Neuronal stem cell (in vitro differentiated cells): ENCODE data around the gene BTBD6.

ENCODE experiments used
- DNase-seq: peaks from one replicate; pipeline ENCODE4 v3.0.0-alpha.2; 2013; ENCODE audit warnings: low spot score
- H2AFZ ChIP-seq: one replicate; pipeline ENCODE4 v1.6.1; 2013; ENCODE audit warnings: mild to moderate bottlenecking, low read length, inconsistent platforms
- H2AK5ac ChIP-seq: 2 replicates; pipeline ENCODE4 v1.6.1; 2013; ENCODE audit warnings: low read depth, mild to moderate bottlenecking, inconsistent platforms, low read length, moderate library complexity, mixed read lengths
- H2BK120ac ChIP-seq: 2 replicates; pipeline ENCODE4 v1.6.1; 2013; ENCODE audit warnings: low read depth, mild to moderate bottlenecking, inconsistent platforms, low read length, moderate library complexity, mixed read lengths
- H2BK12ac ChIP-seq: one replicate; pipeline ENCODE4 v1.6.1; 2013; ENCODE audit warnings: low read length, inconsistent platforms
- H2BK15ac ChIP-seq: 2 replicates; pipeline ENCODE4 v1.6.1; 2013; ENCODE audit warnings: mild to moderate bottlenecking, low read length, inconsistent platforms, mixed read lengths
- H2BK5ac ChIP-seq: one replicate; pipeline ENCODE4 v1.6.1; 2013; ENCODE audit warnings: inconsistent platforms, mild to moderate bottlenecking, low read length, moderate library complexity
- H3K14ac ChIP-seq: one replicate; pipeline ENCODE4 v1.6.1; 2013; ENCODE audit warnings: low read length, inconsistent platforms
- H3K18ac ChIP-seq: 2 replicates; pipeline ENCODE4 v1.6.1; 2013; ENCODE audit warnings: low read length, inconsistent platforms
- H3K23ac ChIP-seq: 2 replicates; pipeline ENCODE4 v1.6.1; 2013; ENCODE audit warnings: low read depth, mild to moderate bottlenecking, mixed read lengths, low read length, inconsistent platforms; ENCODE audit not compliant: poor library complexity
- H3K27ac ChIP-seq: replicated peaks from 3 replicates; pipeline ENCODE4 v1.5.1; 2013; ENCODE audit warnings: low read length, inconsistent platforms
- H3K27me3 ChIP-seq, 3 experiments: 2 replicates each; pipeline ENCODE4 v1.6.1; 2013; ENCODE audit warnings: low read length in 3 of 3, mild to moderate bottlenecking in 2 of 3, inconsistent platforms in 1 of 3, low read depth in 1 of 3, mixed read lengths in 1 of 3, moderate library complexity in 1 of 3; ENCODE audit not compliant: control insufficient read depth in 3 of 3, insufficient read depth in 3 of 3
- H3K36me3 ChIP-seq, 2 donors: replicated peaks in 1 of 2; 2 replicates each; pipeline ENCODE4 v1.6.1; 2013; ENCODE audit warnings: low read length in 2 of 2; ENCODE audit not compliant: control insufficient read depth in 2 of 2, insufficient read depth in 2 of 2
- H3K4ac ChIP-seq: 2 replicates; pipeline ENCODE4 v1.6.1; 2013; ENCODE audit warnings: inconsistent platforms, mild to moderate bottlenecking, low read length, moderate library complexity
- H3K4me1 ChIP-seq, 2 donors: 1 replicate in 1 of 2; 2 replicates in 1 of 2; pipeline ENCODE4 v1.6.1; 2013; ENCODE audit warnings: low read length in 2 of 2, low read depth in 1 of 2; ENCODE audit not compliant: control insufficient read depth in 2 of 2, insufficient read depth in 1 of 2
- H3K4me2 ChIP-seq: one replicate; pipeline ENCODE4 v1.6.1; 2013; ENCODE audit warnings: mild to moderate bottlenecking, low read length, inconsistent platforms; ENCODE audit not compliant: insufficient read depth, poor library complexity, severe bottlenecking
- H3K4me3 ChIP-seq, 2 donors: 2 replicates each; pipeline ENCODE4 v1.5.1; 2013; ENCODE audit warnings: low read length in 2 of 2, mild to moderate bottlenecking in 2 of 2, inconsistent platforms in 1 of 2, moderate library complexity in 1 of 2
- H3K79me1 ChIP-seq: one replicate; pipeline ENCODE4 v1.6.1; 2013; ENCODE audit warnings: low read depth, mild to moderate bottlenecking, inconsistent platforms, low read length, moderate library complexity
- H3K9ac ChIP-seq: one replicate; pipeline ENCODE4 v1.6.1; 2013; ENCODE audit warnings: mild to moderate bottlenecking, low read depth, low read length, inconsistent platforms; ENCODE audit not compliant: poor library complexity
- H3K9me3 ChIP-seq, 2 donors: replicated peaks in 1 of 2; 2 replicates each; pipeline versions ENCODE3 to v1.6.1; 2013; ENCODE audit warnings: low read length in 2 of 2, mild to moderate bottlenecking in 2 of 2, inconsistent platforms in 1 of 2, low read depth in 1 of 2, mixed read lengths in 1 of 2, moderate library complexity in 1 of 2; ENCODE audit not compliant: control insufficient read depth in 2 of 2, insufficient read depth in 1 of 2
- H4K8ac ChIP-seq: one replicate; pipeline ENCODE4 v1.6.1; 2013; ENCODE audit warnings: low read depth, mild to moderate bottlenecking, inconsistent platforms, low read length, moderate library complexity
- H4K91ac ChIP-seq: one replicate; pipeline ENCODE4 v1.6.1; 2013; ENCODE audit warnings: low read length, low read depth, mild to moderate bottlenecking, inconsistent platforms; ENCODE audit not compliant: poor library complexity
- WGBS, 2 donors: extraction: QIAGEN DNeasy Blood & Tissue Kit; methylation state at CpG; one replicate each; pipeline ENCODE4 v1.1.7; 2013; ENCODE audit warnings: missing lambda C conversion rate in 2 of 2, mixed read lengths in 1 of 2; ENCODE audit not compliant: insufficient read length in 2 of 2, insufficient replicate concordance in 1 of 2; ENCODE audit errors: extremely low coverage in 2 of 2; 5-methylcytosine and 5-hydroxymethylcytosine counted together

The BTBD6 gene

GRCh38 chr14:105203701-105204100, 44.6 kb upstream of the BTBD6 start:
- Histone ChIP-seq H3K18ac (peak overlapping the region; percentile 44), H3K27ac (no peak overlapping the region)

DNA sequence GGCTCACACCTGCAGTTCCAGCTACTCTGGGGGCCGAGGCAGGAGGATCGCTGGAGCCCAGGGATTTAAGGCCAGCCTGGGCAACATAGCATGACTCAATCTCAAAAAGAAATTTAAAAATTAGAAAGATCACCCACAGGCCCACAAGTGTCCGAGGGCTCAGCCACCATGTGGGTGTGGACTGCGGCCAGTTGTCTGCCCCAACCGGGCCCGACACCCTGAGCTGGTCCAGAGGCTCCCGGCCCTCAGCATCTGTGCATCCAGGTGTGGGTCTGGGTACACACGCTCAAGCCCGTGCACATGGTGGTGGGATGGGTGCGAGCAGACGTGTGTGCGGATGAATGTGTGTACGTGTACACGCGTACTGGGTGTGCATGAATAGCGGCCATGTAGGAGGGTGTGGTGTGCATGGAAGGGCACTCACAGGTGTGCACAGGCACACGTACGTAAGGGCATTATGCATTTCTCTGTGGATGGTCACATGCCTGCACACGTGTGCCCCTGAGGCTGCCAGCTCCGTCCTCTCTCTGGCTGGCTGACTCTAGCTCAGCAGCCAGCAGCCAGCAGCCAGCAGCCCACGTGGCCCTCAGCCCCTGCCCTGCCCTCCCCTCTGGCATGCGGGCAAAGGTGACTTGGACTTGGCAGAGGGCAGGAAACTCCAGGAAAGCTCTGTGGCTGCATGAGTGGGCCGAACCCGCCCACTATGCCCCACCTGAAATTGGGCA, 44.0 kb upstream of the BTBD6 start:
- peak overlapping the region; percentile 58 for H2BK15ac ChIP-seq
- peaks cover 0 to 2% of the 10 kb centered on the region in 2 donors for H3K9me3 ChIP-seq
- H3K9ac ChIP-seq: peak overlapping the region; percentile 44
- peak overlapping the region; percentile 53 for H3K4ac ChIP-seq
- H3K4me3 ChIP-seq: peak overlapping the region in 1 of 2 donors; percentile 59
- H2AK5ac ChIP-seq: no peak overlapping the region
- peaks cover 3% of the 10 kb centered on the region for H3K79me1 ChIP-seq
- peak overlapping the region; percentile 60 for H2BK5ac ChIP-seq
- H4K8ac ChIP-seq: peak overlapping the region; percentile 23
- no peaks in the 10 kb centered on the region for H3K36me3 ChIP-seq
- peaks cover 0 to 2% (median 0%) of the 10 kb centered on the region in 3 experiments for H3K27me3 ChIP-seq
- no peak overlapping the region for H2BK120ac ChIP-seq
- no peak overlapping the region for H2AFZ ChIP-seq
- H4K91ac ChIP-seq: no peak overlapping the region
- H3K4me1 ChIP-seq: peaks cover 11 to 22% of the 10 kb centered on the region in 2 donors
- peak overlapping the region; percentile 80 for H3K18ac ChIP-seq
- DNase-seq: no peak
- peak overlapping the region; percentile 81 for H3K23ac ChIP-seq
- H3K4me2 ChIP-seq: no peak overlapping the region
- H3K27ac ChIP-seq: no peak overlapping the region
- no CpG with 5 or more reads among the region's 24 CpGs for WGBS, 2 donors
- H3K14ac ChIP-seq: peak overlapping the region; percentile 71
- H2BK12ac ChIP-seq: peak overlapping the region; percentile 11

More at GRCh38 chr14:105203701-105204100, 44.6 kb upstream of the BTBD6 start:
- Histone ChIP-seq H3K4ac (no peak overlapping the region), H2BK5ac (peak overlapping the region; percentile 60), H2BK120ac (no peak overlapping the region), H4K91ac (no peak overlapping the region), H3K36me3 (no peaks in the 10 kb centered on the region), H3K4me2 (no peak overlapping the region), H2BK12ac (no peak overlapping the region), H2BK15ac (no peak overlapping the region), H3K14ac (no peak overlapping the region), H3K79me1 (peaks cover 3% of the 10 kb centered on the region), H4K8ac (no peak overlapping the region), H3K9ac (no peak overlapping the region), H2AK5ac (no peak overlapping the region), H3K4me3 (peak overlapping the region in 1 of 2 donors; percentile 32), H2AFZ (no peak overlapping the region), H3K4me1 (peaks cover 11 to 22% of the 10 kb centered on the region in 2 donors), H3K23ac (peak overlapping the region; percentile 60), H3K9me3 (peaks cover 0 to 2% of the 10 kb centered on the region in 2 donors), H3K27me3 (peaks cover 0 to 2% (median 0%) of the 10 kb centered on the region in 3 experiments)
- no CpG with 5 or more reads among the region's 6 CpGs for WGBS, 2 donors
- DNase-seq: no peak

- Histone ChIP-seq H3K27me3 (no peaks in the 10 kb centered on the region), H2BK5ac (peak overlapping the region; percentile 39), H2BK15ac (peak overlapping the region; percentile 58), H2AK5ac (peak overlapping the region; percentile 81), H3K4ac (no peak overlapping the region), H3K9me3 (peaks cover 0 to 2% of the 10 kb centered on the region in 2 donors), H3K4me2 (no peak overlapping the region), H2BK120ac (no peak overlapping the region), H3K9ac (peak overlapping the region; percentile 60), H2AFZ (no peak overlapping the region), H3K14ac (peak overlapping the region; percentile 71), H3K27ac (no peak overlapping the region), H3K79me1 (peaks cover 3% of the 10 kb centered on the region), H2BK12ac (no peak overlapping the region), H3K18ac (peak overlapping the region; percentile 89), H3K4me3 (no peak overlapping the region), H3K4me1 (peaks cover 11 to 21% of the 10 kb centered on the region in 2 donors), H4K91ac (no peak overlapping the region), H3K36me3 (peaks cover 1 to 3% of the 10 kb centered on the region in 2 donors), H4K8ac (no peak overlapping the region), H3K23ac (peak overlapping the region; percentile 73)
- no CpG with 5 or more reads among the region's 21 CpGs for WGBS, 2 donors
- DNase-seq: no peak
Measured at GRCh38 chr14:105204931-105205672, 43.2 kb upstream of the BTBD6 start.
